ENCODE data around the gene PTGER1. TPM values are rescaled to one million over a fixed set of nuclear protein-coding genes. Genes with fewer than 3 reads are reported as not detected.

Gene PTGER1
- total and polyA plus RNA-seq, 10 of the 15 experiments (the other 5 are each of a cell fraction or from before 2014, with no cell fraction given), result not detected

- TF ChIP-seq, protein P1, sequence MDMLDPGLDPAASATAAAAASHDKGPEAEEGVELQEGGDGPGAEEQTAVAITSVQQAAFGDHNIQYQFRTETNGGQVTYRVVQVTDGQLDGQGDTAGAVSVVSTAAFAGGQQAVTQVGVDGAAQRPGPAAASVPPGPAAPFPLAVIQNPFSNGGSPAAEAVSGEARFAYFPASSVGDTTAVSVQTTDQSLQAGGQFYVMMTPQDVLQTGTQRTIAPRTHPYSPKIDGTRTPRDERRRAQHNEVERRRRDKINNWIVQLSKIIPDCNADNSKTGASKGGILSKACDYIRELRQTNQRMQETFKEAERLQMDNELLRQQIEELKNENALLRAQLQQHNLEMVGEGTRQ (IDR thresholded peaks at IDR 0.05; ENCODE audit: borderline replicate concordance, low read depth, low read length), result no peak
- TF ChIP-seq, protein P2, sequence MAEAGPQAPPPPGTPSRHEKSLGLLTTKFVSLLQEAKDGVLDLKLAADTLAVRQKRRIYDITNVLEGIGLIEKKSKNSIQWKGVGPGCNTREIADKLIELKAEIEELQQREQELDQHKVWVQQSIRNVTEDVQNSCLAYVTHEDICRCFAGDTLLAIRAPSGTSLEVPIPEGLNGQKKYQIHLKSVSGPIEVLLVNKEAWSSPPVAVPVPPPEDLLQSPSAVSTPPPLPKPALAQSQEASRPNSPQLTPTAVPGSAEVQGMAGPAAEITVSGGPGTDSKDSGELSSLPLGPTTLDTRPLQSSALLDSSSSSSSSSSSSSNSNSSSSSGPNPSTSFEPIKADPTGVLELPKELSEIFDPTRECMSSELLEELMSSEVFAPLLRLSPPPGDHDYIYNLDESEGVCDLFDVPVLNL (IDR thresholded peaks at IDR 0.05; ENCODE audit: low read depth, low read length), result no peak
- peak; percentile 47; the same call in 1 of the 2 replicates for TF ChIP-seq PAX5 (IDR thresholded peaks at IDR 0.05; ENCODE audit: borderline replicate concordance, low read depth, low read length)
- TF ChIP-seq, protein P3, sequence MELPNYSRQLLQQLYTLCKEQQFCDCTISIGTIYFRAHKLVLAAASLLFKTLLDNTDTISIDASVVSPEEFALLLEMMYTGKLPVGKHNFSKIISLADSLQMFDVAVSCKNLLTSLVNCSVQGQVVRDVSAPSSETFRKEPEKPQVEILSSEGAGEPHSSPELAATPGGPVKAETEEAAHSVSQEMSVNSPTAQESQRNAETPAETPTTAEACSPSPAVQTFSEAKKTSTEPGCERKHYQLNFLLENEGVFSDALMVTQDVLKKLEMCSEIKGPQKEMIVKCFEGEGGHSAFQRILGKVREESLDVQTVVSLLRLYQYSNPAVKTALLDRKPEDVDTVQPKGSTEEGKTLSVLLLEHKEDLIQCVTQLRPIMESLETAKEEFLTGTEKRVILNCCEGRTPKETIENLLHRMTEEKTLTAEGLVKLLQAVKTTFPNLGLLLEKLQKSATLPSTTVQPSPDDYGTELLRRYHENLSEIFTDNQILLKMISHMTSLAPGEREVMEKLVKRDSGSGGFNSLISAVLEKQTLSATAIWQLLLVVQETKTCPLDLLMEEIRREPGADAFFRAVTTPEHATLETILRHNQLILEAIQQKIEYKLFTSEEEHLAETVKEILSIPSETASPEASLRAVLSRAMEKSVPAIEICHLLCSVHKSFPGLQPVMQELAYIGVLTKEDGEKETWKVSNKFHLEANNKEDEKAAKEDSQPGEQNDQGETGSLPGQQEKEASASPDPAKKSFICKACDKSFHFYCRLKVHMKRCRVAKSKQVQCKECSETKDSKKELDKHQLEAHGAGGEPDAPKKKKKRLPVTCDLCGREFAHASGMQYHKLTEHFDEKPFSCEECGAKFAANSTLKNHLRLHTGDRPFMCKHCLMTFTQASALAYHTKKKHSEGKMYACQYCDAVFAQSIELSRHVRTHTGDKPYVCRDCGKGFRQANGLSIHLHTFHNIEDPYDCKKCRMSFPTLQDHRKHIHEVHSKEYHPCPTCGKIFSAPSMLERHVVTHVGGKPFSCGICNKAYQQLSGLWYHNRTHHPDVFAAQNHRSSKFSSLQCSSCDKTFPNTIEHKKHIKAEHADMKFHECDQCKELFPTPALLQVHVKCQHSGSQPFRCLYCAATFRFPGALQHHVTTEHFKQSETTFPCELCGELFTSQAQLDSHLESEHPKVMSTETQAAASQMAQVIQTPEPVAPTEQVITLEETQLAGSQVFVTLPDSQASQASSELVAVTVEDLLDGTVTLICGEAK (IDR thresholded peaks at IDR 0.05; ENCODE audit: borderline replicate concordance), result 0 out of 2 replicates have a peak, but pooled peaks have one; percentile 26
- TF ChIP-seq PBX3 (IDR thresholded peaks at IDR 0.05; ENCODE audit: insufficient replicate concordance, low read depth, low read length), result no peak
Observed at GRCh38 chr19:14517840-14518505, 42.8 kb upstream of the PTGER1 start, which contains the start of gene DNAJB1 (continued).

Measured in GM12878 (cell line).